KMS-11 (cell line): ENCODE measurements around the gene RAF1.

Experiments used
- H2AFZ ChIP-seq: fragments of 200-600 bp; sonication (generic); 2 replicates; pipeline ENCODE4 v1.6.1; 2016; ENCODE audit warnings: antibody characterized with exemption, mixed run types, low read depth
- H3K27ac ChIP-seq: fragments of 200-600 bp; sonication (generic); 2 replicates; pipeline ENCODE4 v1.6.1; 2016; ENCODE audit warnings: mild to moderate bottlenecking, mixed run types
- H3K27me3 ChIP-seq: fragments of 200-600 bp; sonication (generic); 2 replicates; pipeline ENCODE4 v1.6.1; 2017; ENCODE audit warnings: mild to moderate bottlenecking, low read depth, mixed run types, moderate library complexity; ENCODE audit not compliant: insufficient read depth
- H3K36me3 ChIP-seq: fragments of 200-600 bp; sonication (generic); 2 replicates; pipeline ENCODE4 v1.6.1; 2017; ENCODE audit warnings: mild to moderate bottlenecking, mixed run types; ENCODE audit not compliant: insufficient read depth
- H3K4me1 ChIP-seq: fragments of 200-600 bp; sonication (generic); 2 replicates; pipeline ENCODE4 v1.6.1; 2016; ENCODE audit warnings: mild to moderate bottlenecking, low read depth, mixed run types; ENCODE audit not compliant: poor library complexity, severe bottlenecking
- H3K4me2 ChIP-seq: fragments of 200-600 bp; sonication (generic); 2 replicates; pipeline ENCODE4 v1.7.0; 2016; ENCODE audit warnings: mild to moderate bottlenecking, mixed run types
- H3K4me3 ChIP-seq: fragments of 200-600 bp; sonication (generic); IDR thresholded peaks from 2 replicates; pipeline ENCODE4 v1.6.1; 2017; ENCODE audit warnings: low read depth, low read length, mixed read lengths; ENCODE audit not compliant: insufficient read depth
- H3K79me2 ChIP-seq: fragments of 200-600 bp; sonication (generic); 2 replicates; pipeline ENCODE4 v1.6.1; 2016; ENCODE audit warnings: low read depth, mixed run types; ENCODE audit not compliant: insufficient read depth
- H3K9ac ChIP-seq: fragments of 200-600 bp; sonication (generic); 2 replicates; pipeline ENCODE4 v1.6.1; 2016; ENCODE audit warnings: mild to moderate bottlenecking, mixed run types
- H4K20me1 ChIP-seq: fragments of 200-600 bp; sonication (generic); 2 replicates; pipeline ENCODE4 v1.6.1; 2016; ENCODE audit warnings: mild to moderate bottlenecking, mixed run types; ENCODE audit not compliant: insufficient read depth
- CTCF ChIP-seq: fragments of 200-600 bp; sonication (generic); conservative IDR thresholded peaks from 2 replicates; pipeline ENCODE4 v1.6.1; 2017; ENCODE audit warnings: low read depth, mild to moderate bottlenecking, antibody characterized with exemption, low read length, moderate library complexity, mixed read lengths

Gene RAF1

DNA sequence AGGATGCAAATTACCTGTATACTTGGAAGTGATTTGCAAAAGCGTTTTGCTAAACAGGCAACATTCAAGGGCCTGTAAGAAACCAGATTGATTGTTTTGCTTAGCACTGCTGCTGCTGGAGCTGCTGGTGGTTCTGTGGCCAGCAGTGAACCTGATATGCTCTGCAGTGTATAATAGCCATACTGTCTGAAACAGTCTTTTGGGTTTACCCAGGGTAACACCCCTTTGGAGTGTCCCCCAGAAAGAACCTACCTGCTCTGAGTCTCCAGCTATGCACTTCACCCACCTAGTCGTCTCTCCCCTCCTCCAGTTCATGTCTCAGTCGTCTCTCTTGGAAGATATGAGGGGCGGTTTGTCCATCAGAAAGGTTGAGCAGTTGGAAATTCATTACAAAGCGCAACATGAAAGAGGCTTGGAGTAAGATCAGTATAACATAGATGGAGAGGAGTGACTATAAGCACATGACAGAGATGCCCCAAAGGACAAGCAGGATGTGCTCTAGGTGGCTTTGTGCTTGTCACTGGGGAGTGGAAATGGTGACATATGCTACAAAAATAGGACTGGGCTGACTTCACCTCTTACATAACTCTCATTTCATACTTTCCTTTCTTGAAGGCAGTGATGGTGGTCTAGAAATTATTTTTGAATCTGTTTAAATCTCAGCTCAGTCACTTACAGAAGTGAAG, 103.3 kb downstream of the RAF1 start:
- Histone ChIP-seq H3K4me2 (no peak overlapping the region), H3K79me2 (peaks cover 65% of the 10 kb centered on the region), H3K4me3 (no peak overlapping the region), H3K9ac (no peak overlapping the region), H2AFZ (no peak overlapping the region), H3K4me1 (peaks cover 32% of the 10 kb centered on the region), H4K20me1 (peaks cover 9% of the 10 kb centered on the region; the same call in 1 of the 2 replicates), H3K27me3 (no peaks in the 10 kb centered on the region), H3K27ac (no peak overlapping the region), H3K36me3 (no peaks in the 10 kb centered on the region)
- TF ChIP-seq CTCF = no peak

GRCh38 chr3:12559520-12559919, 104.4 kb downstream of the RAF1 start:
- Histone ChIP-seq H3K9ac (no peak overlapping the region), H3K4me2 (no peak overlapping the region), H3K4me1 (peaks cover 32% of the 10 kb centered on the region), H3K79me2 (peaks cover 54% of the 10 kb centered on the region), H2AFZ (no peak overlapping the region), H3K27ac (no peak overlapping the region), H3K4me3 (no peak overlapping the region), H4K20me1 (peaks cover 9% of the 10 kb centered on the region; the same call in 1 of the 2 replicates), H3K27me3 (no peaks in the 10 kb centered on the region), H3K36me3 (no peaks in the 10 kb centered on the region)
- no peak for TF ChIP-seq CTCF

DNA sequence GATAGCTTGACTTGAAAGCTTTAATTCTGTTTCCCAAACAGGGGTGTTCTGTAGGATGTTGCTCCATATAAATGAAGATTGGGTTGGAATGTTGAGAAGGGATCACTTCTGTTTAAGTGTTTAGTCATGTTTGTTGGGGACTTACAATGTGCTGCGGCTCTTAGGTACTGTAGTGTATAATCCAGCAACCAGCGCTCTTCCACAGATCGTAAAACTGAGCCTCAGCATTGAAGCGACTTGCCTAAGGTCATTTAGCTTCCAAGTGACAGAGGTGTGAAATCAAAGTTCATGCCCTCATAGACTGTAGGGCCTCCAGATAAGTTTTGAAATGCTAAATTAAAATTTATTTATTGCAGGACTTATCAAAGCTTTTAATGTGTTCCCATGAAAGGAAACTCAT, 105.2 kb downstream of the RAF1 start:
- Histone ChIP-seq H3K4me3 (no peak overlapping the region), H3K4me1 (peaks cover 32% of the 10 kb centered on the region), H3K4me2 (peak overlapping the region; percentile 78; the same call in 1 of the 2 replicates), H2AFZ (no peak overlapping the region), H3K27ac (no peak overlapping the region), H3K27me3 (no peaks in the 10 kb centered on the region), H3K79me2 (peaks cover 46% of the 10 kb centered on the region), H3K9ac (no peak overlapping the region), H4K20me1 (peaks cover 9% of the 10 kb centered on the region; the same call in 1 of the 2 replicates), H3K36me3 (no peaks in the 10 kb centered on the region)
- no peak for TF ChIP-seq CTCF

DNA sequence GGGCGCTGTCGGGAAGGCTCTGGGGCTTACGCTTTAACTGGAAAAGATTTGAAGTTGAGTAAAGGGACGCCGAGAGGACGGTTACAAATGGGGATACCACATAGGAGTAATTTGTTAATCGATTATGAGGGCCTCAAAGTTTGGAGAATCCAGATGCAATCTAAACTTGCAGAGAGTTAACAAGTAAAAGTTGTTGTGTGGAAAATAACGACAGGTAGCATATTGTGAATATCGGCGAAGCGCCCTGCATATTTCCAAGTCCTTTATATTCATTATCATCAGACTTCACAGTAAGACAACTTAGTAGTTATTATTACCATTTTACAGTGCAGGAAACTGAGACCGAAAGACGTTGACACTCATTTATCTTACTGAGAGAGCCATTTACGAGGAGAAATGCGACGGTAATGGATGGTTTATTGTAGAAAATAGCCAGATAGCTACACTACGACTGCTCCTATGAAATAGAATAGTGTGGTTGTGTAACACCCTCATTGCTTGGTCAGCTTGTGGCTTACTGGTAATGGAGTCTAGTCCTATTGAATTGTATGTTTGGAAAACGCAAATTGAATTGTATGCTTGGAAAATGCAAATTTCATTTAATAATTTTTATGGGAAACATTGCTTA, 106.3 kb downstream of the RAF1 start:
- H2AFZ ChIP-seq = peak overlapping the region; percentile 97
- H3K4me2 ChIP-seq = peak overlapping the region; percentile 78
- H4K20me1 ChIP-seq = peaks cover 9% of the 10 kb centered on the region; the same call in 1 of the 2 replicates
- H3K79me2 ChIP-seq = peaks cover 44% of the 10 kb centered on the region
- no peak overlapping the region for H3K4me3 ChIP-seq
- H3K27ac ChIP-seq = peak overlapping the region; percentile 63
- no peaks in the 10 kb centered on the region for H3K36me3 ChIP-seq
- no peak for TF ChIP-seq CTCF
- peaks cover 32% of the 10 kb centered on the region for H3K4me1 ChIP-seq
- H3K9ac ChIP-seq = peak overlapping the region; percentile 69; the same call in 1 of the 2 replicates
- no peaks in the 10 kb centered on the region for H3K27me3 ChIP-seq
